ENCODE results near the gene OR51B5.
"Not testable (repeated sequence)": the region's sequence is repeated elsewhere in the genome, so short reads cannot be mapped to it uniquely, and the experiment has no call there.

Gene OR51B5

DNA sequence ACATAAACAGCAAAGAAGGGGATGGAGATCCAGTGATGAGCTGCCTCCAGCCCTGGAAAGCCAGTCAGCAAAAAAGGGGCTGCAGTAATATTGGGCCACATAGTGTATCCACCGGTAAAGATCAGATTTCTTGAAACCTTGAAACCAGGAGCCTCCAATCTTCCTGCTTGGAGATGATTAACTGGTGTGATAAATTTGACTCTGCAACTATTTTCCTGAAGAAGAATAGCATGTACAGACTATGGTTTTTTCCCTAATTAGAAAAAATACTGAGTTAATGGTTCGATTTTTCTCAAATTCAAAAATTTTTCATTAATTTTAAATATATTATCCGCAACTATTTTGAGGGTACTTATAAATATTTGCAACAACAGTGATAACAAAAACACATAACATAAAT, 19.1 kb downstream of the OR51B5 start, which contains the start of gene OR51B2:
Gene OR51B2, minus strand, starts transcription at position 101 of the 400 bp plus-strand sequence. Its CDS starts 0 bp downstream, at position 101.
- no peak for DNase-seq

DNA sequence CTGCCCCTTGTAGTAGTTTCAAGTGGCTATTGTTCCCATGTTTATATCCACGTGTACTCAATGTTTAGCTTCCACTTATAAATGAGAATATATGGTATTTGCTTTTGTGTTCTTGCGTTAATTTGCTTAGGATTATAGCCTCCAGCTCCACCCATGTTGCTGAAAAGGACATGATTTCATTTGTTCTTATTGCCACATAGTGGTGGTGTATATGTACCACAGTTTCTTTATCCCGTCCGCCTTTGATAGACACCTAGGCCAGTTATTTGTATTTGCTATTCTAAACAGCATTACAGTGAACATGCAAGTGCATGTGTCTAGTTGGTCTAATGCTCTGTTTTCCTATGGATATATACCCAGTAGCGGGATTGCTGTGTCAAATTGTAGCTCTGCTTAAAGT, 26.0 kb downstream of the OR51B5 start:
- DNase-seq = no peak

DNA sequence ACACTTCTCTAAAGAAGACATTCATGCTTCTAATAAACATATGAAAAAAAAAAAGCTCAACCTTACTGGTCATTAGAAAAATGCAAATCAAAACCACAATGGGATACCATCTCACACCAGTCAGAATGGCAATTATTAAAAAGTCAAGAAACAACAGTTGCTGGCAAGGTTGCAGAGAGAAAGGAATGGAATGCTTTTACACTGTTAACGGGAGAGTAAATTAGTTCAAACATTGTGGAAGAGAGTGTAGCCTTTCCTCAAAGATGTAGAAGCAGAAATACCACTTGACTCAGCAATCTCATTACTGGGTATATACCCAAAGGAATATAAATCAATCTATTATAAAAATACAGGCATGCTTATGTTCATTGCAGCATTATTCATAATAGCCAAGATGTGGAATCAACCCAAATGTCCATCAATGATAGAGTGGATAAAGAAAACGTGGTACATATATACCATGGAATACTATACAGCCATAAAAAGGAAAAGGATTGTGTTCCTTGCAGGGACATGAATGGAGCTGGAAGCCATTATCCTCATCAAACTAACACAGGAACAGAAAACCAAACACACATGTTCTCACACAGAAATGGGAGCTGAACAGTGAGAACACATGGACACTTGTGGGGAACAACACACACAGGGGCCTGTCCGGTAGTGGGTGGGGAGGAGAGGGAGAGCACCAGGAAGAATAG, 29.8 kb downstream of the OR51B5 start:
- DNase-seq = not testable (repeated sequence)

DNA sequence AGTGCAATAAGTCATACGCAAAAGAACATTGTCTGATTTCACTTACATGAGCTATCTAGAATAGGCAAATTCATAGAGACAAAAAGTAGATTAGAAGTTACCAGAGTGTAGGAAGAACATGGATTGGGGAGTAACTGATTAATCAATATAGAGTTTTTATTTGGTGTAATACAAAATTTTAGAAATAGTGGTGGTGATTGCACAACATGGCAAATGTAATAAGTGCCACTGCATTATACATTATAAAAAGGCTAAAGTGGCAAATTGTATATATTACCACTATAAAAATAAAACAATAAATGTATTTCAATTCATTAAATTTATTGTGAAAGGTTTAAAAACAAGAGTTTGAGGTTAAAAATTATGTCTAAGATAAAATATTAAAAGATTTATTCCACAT, 32.9 kb downstream of the OR51B5 start:
- no peak for DNase-seq

DNA sequence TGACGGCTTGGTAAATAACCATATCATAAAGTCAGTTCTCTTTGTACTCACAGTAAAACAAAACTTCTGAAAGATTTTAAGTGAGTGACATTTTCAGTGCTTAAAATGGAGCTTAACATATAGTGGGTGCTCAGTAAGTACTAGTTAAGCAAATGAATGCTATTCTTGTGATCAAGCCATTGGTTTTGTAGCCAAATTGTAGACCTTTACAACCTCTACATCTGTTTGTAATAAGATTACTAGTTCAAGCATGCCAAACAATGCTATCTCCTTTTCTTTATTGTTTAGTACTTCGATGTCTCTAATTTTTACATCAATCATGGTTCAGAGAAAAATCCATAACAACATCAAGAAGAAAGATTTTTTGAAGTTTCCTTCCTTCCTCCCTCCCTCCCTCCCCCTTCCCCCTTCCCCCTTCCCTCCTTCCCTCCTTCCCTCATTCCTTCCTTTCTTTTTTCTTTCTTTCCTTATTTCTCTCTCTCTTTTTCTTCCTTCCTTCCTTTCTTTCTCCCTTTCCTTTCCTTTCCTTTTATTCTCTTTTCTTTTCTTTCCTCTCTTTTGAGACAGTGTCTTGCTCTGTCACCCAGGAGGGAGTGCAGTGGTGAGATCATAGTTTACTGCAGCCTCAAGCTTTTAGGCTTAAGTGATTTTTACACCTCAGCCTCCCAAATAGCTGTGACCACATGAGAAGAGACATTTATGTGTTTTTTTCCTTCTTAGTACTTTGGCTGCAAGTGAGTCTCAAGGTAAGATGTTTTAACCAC, 35.9 kb downstream of the OR51B5 start:
- no peak for DNase-seq

DNA sequence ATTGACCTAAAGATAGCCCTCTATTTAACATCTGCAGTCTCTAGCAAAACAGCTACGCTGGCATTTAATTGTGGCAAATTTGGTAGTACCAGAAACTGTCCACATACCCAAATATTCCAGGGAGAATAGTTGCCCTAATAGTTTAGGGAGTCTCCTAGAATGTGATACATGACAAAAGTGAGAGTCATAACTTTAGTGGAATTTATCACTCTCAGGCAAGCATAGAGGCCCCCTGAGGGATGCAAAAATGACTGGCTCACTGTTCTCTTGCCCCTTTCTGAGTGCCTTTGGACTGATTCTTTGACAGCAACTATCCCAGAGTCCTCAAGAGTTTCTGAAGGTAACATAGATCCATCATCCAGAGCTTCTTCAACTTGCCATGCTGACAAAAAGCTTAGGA, 39.3 kb downstream of the OR51B5 start:
- DNase-seq = no peak

DNA sequence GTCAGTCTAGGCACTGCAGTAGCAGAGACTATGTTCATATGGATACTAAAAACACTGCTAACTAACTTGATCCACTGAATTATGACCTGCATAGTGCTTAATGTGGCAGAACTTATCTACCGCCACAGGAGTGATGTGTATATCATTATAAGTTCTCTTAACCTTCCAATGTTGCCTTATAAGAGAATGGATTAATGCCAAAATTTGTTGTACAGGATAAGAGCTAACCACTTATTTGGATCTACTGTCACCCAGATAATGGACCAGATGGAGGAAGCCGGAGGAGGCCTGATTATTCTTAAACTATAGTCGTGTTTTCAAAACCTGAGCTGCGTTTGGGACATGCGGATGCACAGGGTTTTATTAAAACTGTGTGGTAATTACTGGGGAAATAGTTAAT, 39.7 kb downstream of the OR51B5 start:
- no peak for DNase-seq

DNA sequence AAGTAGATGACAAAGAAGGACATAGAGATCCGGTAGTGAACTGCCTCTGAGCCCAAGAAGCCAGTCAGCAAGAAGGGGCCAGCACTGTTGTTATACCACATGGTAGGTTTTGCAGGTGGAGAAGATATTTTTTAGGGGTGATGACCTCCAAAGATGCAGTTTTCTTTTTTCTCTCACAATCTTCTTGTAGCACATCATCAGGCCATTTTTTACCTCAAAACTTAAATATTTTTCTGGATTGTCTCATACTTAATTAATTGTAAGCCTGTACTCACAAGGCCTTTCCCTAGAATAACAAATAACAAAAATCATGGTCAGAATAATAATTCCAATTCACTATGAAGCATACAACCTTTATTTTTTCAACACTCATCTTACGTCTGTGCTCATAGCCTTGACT, 41.5 kb downstream of the OR51B5 start, which contains the start of gene OR51B4:
Gene OR51B4, minus strand, starts transcription at position 101 of the 400 bp plus-strand sequence. Its CDS starts 0 bp downstream, at position 101.
- DNase-seq = no peak

DNA sequence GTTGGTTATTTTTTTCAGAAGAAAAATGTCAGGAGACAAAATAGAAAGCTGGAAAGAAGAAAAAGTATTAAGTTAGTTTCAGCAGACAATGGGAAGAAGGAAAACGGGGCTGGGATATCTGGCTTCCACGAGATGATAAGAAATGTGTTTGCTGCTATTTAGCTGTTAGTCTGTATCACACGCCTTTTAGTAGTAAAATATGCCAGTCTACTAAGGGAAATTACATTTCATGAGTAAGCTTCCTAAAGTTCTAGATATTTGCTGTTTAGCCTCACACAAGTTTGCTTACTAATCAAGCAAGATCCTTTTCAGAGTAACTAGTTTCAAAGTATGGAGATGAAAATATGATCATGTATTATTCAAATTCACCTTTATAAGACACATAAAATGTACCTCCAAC, 43.1 kb downstream of the OR51B5 start:
- no peak for DNase-seq

DNA sequence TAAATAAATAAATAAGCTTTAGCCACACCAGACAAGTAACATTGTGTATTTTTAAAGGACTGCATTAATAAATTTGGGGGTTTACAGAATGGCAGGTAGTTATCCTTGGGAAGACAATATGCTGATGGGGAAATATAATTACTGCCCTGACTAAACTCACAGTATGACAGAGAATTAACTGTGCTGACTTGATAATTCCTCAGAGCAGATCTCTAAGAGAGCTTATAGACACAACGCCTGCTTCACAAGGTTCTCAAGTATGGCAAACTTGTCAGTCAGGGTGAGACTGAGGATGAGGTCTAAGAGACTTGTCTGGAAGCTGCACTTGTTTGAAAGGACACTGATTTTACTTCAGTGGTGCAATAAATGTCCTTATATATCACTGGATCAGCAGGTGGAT, 44.9 kb downstream of the OR51B5 start:
- DNase-seq = no peak

DNA sequence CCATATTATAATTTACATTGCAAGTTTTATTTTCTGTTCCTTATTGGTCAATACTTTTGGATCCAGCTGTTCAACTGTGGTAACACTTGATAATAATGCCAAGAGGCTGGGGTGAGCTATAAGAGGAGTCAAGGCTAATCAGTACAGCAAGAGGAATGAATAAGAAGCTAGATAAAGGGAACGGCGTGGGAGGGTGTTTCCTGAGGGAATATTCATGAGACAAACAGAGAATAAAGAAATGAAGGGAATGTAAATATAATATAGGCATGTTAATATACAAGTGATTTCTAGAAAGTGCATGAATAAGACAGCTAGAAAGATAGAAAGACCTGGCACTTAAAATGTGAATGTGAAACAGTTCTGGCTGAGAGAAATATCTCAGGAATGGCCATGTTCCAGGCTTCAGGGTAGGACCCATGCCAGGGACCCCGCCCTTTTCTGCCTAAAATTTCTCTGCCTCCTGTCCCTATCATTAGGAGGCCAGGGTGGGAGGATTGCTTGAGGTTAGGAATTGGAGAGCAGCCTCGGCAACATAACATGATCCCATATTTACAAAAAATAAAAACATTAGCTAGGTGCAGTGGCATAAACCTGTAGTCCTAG, 45.5 kb downstream of the OR51B5 start:
- DNase-seq = no peak

DNA sequence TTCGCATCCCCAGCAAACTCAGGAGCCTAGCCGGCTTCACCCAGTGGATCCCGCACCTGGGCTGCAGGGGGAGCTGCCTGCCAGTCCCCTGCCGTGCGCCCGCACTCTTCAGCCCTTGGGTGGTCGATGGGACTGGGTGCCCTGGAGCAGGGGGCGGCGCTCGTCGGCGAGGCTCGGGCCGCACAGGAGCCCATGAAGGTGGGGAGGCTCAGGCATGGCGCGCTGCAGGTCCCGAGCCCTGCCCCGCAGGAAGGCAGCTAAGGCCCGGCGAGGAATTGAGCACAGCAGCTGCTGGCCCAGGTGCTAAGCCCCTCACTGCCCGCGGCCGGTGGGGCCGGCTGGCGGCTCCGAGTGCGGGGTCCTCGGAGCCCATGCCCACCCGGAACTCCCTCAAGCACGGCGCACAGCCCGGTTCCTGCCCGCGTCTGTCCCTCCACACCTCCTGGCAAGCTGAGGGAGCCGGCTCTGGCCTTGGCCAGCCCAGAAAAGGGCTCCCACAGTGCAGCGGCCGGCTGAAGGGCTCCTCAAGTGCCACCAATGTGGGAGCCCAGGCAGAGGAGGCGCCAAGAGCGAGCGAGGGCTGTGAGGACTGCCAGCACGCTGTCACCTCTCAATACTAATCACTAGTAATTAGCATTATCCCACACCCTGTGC, 48.9 kb downstream of the OR51B5 start:
- not testable (repeated sequence) for DNase-seq

DNA sequence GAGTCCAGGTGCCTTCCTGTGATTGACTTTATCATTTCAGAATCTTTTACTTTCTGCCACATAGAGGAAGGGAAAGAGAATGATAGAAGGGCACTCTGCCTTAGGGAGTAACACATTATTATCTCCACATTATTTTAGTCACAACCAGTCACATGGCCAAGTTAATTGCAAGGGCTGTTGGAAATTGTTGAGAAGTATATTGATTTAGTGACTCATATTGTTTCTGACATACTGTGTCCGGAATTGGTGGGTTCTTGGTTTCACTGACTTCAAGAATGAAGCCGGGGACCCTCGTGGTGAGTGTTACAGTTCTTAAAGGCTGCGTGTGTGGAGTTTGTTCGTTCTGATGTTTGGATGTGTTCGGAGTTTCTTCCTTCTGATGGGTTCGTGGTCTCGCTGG, 50.3 kb downstream of the OR51B5 start:
- DNase-seq = no peak
